HG02885 (cell line): ENCODE data around the gene SIGLEC5.
"Not testable (repeated sequence)": the region's sequence is repeated elsewhere in the genome, so short reads cannot be mapped to it uniquely, and the experiment has no call there.

ENCODE experiments used
- ATAC-seq: cut with Tn5 transposase; IDR thresholded peaks from one replicate; pipeline ENCODE4 v1.9.1; 2021; ENCODE audit warnings: mild to moderate bottlenecking; ENCODE audit not compliant: unreplicated experiment, poor library complexity

SIGLEC5 gene, protein sequence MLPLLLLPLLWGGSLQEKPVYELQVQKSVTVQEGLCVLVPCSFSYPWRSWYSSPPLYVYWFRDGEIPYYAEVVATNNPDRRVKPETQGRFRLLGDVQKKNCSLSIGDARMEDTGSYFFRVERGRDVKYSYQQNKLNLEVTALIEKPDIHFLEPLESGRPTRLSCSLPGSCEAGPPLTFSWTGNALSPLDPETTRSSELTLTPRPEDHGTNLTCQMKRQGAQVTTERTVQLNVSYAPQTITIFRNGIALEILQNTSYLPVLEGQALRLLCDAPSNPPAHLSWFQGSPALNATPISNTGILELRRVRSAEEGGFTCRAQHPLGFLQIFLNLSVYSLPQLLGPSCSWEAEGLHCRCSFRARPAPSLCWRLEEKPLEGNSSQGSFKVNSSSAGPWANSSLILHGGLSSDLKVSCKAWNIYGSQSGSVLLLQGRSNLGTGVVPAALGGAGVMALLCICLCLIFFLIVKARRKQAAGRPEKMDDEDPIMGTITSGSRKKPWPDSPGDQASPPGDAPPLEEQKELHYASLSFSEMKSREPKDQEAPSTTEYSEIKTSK

DNA sequence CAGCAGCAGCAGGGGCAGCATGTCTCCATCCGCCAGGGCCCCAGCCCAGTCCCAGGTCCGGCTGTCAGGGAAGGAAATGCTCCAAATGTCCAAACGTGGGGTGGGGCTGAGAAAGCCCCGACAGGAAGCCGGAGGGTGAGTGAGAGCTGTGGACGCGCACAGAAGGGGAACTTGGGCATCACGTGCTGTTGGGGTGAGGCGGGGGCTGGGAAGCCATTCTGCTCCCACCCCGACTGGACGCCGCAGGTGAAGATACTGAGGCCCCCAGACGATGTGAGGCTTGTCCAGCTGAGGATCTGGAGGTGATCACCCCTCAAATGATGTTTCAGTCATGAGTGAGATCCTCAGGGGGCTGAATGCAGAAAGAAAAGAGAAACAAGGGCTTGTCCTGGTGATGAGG lies at the start of gene SIGLEC5:
TSS of gene SIGLEC5 (minus strand) at position 87 of the 400 bp plus-strand sequence. CDS start at position 21, 66 bp downstream.
- not testable (repeated sequence) for ATAC-seq

DNA sequence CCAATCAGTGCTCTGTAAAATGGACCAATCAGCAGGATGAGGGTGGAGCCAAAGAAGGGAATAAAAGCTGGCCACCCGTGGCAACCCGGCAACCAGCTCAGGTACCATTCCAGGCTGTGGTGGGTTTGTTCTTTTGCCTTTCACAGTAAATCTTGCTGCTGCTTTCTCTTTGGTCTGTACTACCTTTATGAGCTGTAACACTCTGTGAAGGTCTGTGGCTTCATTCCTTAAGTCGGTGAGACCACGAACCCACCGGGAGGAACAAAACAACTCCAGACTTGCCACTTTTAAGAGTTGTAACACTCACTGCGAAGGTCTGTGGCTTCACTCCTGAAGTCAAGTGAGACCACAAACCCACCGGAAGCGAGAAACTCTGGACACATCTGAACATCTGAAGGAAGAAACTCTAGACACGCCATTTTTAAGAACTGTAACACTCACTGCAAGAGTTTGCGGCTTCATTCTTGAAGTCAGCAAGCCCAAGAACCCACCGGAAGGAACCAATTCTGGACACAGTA lies 46.4 kb upstream of the SIGLEC5 start:
- ATAC-seq = no peak

DNA sequence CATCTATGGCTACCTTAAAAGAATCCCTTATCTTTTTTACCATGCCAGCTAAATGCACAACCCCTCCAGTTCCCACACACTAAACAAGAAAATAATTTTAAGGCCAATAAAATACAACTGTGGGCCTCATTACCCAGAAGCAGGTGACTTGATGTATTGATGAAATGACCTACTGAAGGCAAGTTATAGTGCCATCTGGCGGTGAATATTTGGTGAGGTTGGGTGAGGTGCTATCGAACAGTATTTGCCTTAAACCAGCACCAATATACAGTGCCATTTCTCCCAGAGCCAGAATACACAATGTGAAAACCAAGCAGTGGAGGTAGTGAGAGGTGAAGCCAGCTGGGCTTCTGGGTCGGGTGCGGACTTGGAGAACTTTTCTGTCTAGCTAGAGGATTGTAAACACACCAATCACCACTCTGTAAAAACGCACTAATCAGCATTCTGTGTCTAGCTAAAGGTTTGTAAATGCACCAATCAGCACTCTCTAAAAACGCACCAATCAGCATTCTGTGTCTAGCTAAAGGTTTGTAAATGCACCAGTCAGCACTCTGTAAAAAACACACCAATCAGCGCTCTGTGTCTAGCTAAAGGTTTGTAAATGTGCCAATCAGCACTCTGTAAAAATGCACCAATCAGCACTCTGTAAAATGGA lies 45.8 kb upstream of the SIGLEC5 start:
- ATAC-seq = not testable (repeated sequence)

DNA sequence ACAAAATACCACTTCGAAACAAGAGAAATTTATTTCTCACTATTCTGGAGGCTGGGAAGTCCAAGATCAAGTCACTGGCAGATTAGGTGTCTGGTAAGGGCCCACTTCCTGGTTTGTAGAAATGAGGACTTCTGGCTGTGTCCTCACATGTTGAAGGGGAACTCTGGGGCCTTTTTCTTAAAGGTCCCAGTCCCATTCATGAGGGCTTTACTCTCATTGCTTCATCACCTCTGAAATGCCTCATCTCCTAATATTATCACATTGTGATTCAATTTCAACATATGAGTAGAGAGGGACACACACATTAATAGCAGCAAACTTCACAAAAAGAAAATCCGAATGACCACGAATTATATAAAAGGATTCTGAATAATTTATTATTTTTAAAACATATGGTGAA lies 38.0 kb upstream of the SIGLEC5 start:
- no peak for ATAC-seq

DNA sequence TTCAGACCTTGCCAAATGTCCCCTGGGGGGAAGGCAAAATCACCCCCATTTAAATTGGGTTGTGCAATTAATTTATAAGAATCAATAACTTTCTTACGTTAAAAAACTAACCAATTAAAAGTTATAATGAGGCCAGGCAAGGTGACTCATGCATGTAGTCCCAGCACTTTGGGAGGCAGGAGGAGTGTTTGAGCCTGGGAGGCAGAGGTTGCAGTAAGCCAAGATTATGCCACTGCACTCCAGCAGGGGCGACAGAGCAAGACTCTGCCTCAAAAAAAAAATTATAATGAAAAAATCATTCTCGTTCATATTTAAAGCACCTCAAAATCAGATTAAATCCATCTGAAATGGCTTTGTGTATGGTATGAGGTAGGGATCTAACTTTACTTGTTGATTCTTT lies 34.8 kb upstream of the SIGLEC5 start:
- no peak for ATAC-seq

DNA sequence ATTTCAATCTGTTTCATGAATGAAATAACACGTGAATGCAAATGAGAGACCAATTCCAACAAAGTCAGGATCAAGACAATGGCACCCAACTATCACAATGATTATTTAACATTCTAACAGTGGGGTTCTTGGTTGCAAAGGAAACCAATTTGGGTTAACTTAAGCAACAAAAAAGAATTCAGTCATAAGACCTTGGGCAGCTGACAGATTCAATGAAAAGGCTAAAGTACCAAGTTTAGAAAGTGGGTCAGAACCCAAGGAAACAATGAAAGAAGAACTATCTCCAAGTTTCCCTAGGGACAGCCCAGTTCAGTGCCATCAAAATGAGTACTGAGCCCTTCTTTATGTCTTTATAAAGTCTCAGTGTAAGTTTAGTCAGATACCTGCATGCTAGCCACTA lies 33.9 kb upstream of the SIGLEC5 start:
- no peak for ATAC-seq

DNA sequence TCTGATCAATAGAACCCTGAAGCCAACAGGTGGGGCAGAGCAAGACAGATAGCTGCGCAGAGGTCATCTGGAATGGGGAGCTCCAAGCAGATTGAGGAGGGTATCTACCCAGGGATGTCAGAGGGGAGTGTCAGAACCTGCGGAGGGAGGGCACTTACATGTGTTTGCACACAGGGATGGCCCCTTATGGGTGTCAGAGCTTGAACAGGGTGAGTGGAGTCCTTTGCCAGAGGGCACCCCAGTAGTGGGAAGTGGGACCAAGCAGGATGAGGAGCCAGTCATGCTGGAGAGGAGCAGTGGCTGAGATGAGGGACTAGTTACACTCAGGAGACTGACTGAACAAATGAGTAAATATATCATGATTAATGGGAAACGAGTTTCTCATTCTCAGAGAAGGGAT lies 33.4 kb upstream of the SIGLEC5 start:
- ATAC-seq = no peak

DNA sequence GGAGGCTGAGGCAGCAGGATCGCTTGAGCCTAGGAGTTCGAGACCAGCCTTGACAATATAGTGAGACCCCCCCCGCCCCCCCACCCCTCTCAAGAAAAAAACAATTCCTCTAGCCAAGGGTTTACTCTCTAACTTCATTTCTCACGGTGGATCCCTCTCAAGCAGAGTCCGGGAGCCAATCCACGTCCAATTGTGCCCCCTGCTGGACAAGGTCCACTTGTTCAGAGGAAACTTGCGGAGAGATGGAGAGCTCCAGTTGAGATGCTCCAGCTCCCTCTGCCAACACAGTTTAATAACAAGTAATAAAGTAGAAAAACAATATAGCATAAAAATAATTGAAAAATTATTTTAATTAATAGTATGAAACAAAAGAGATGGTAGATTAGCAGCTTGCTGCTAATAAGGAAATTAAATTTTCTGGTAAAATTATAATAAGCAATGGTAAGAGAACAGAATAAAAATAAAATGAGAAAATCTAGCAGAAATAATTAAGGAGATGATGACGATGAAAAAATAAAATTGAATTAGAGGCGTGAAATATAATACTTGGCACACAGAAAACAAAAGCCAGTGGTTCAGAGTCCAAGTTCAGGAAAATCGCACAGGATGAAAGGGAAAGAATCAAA lies 30.9 kb upstream of the SIGLEC5 start:
- no peak for ATAC-seq

DNA sequence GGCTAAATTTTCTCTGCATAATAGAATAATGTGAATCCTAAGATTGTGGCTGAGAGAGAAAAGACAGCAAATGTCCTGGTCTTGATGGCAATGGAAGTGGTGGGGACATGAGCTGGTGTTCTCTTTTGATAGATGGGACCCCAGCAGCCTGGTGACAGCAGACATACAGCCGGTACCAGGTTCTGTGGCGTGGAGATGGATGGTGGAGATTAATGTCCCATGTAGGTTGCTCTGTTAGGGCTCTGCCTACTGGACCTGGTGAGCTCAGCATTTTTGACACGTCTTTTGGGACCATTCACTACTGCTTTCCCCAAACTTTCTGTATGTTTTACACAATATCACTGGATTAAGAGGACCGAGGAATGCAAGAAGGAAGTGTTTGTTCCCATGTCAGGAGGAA lies 24.6 kb upstream of the SIGLEC5 start:
- no peak for ATAC-seq

DNA sequence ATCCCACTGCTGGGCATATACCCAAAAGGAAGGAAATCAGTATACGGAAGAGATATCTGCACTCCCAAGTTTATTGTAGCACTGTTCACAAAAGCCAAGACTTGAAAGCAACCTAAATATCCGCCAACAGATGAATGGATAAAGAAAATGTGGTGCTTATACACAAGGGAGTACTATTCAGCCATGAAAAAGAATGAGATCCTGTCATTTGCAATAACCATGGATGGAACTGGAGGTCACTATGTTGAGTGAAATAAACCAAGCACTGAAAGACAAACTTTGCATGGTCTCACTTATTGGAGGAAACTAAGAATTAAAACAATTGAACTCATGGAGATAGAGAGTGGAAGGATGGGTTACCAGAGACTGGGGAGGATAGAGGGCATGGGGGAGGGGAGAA lies 23.0 kb upstream of the SIGLEC5 start:
- no peak for ATAC-seq

DNA sequence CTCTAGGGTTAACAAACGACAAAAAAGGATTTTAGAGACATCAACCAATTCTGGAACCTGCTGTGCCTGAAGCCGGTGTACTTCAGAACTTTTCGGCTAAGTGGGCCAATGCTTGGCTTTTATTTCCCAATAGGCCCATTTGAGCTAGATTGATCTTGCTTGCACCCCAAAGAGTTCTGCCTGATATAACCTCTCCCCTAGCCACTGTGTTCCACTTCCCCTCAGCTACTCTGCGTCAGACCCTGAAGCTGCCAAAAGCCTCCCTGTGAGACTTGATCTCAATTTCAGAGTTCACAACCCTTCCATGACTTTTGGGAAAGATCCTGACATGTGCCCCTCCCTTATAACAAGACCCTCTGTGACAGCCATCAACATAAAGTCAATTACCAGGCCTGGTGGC lies 22.1 kb upstream of the SIGLEC5 start:
- no peak for ATAC-seq

DNA sequence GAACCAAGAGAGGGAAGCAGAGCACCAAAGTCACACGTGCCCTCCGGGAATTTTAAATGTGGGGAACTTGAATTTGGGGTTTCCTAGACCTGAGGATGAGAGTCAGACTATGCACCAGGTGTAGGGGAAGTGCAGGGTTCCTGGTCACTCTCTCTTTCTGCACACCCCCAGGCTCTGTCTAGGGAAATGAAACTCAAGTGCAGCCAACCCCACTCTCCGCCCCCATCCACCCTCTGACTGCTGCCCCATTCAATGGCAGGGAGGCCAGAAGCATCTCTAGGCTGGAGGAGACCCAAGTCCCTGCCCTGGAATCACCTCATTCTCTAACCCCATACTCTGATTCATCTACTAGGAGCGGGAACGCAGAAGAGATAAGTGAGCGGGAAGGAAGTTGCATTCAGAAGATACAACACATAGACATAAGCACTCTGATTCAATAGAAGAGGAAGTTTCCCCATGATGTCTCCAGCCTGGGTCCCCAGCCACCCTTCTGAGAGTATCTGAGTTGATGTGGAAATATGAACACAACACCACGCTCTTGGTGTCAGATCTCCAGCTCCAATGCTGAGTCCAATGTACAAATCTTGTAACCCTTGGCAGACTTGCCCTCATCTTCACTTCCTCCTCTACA lies 21.1 kb upstream of the SIGLEC5 start:
- no peak for ATAC-seq

DNA sequence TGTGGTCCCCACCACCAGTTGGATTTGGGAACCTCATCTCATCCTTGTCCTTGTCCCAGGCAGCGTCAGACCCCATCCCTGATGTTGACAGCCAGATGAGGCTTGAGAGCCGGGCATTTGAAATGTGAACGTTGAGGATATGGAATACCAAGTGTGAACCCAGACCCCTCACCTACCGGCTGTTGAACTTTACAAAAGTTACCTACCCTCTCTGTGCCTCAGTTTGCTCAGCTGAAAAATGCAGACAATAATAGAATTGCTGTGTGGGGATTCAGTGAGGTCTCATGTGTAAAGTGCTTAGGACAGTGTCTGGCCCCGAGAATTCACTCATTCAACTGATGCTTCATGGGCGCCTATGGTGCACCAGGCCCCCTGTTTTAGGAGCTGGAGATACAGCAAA lies 17.1 kb upstream of the SIGLEC5 start:
- no peak for ATAC-seq

DNA sequence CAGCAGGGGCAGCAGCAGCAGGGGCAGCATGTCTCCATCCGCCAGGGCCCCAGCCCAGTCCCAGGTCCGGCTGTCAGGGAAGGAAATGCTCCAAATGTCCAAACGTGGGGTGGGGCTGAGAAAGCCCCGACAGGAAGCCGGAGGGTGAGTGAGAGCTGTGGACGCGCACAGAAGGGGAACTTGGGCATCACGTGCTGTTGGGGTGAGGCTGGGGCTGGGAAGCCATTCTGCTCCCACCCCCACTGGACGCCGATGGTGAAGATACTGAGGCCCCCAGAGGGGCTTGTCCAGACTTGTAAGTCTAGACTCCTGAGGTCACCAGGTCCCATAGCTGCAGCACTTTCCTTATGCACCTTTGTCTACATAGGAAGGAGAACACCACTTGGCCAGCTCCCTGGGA lies 16.5 kb upstream of the SIGLEC5 start, which contains the start of gene SIGLEC14:
TSS of gene SIGLEC14 (minus strand) at position 96 of the 400 bp plus-strand sequence. CDS start at position 30, 66 bp downstream.
- ATAC-seq = not testable (repeated sequence)

DNA sequence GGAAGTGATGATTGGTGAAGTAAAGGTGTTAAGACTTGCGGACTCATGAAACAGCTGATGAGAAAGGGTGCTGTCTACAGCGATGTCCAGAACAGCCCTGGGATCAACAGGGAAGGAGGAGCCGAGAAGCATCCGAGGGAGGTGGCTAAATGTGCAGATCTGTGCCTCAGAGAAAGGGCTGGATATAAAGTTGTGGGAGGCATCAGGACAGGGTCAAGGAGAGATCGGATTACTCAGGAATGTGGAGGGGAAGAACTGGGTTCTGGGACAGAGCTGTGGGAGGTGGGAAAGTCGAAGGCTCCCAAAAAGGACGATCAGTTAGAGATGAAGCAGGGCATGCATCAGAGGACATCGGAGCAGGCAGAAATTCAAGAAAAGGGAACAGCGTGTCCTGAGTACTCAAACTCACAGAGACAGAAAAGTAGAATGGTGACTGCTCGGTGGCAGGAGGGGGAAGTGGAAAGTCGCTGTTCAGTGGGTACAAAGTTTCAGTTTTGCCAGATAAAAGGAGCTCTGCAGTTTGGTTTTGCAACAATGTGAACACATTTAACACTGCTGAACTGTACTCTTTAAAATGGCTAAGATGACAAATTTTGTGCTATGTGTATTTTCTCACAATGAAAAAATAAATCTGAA lies 14.6 kb upstream of the SIGLEC5 start:
- ATAC-seq = no peak

DNA sequence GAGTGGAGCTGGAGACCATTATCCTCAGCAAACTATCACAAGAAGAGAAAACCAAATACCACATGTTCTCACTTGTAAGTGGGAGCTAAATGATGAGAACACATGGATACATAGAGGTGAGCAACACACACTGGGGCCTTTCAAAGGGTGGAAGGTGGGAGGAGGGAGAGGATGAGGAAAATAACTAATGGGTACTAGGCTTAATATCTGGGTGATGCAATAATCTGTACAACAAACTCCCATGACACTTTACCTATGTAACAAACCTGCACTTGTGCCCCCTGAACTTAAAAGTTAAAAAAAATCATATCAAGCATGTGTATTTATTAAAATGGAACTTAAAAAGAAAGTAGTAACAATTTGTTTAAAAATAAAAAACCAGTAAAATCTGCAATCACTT lies 11.4 kb upstream of the SIGLEC5 start:
- no peak for ATAC-seq

DNA sequence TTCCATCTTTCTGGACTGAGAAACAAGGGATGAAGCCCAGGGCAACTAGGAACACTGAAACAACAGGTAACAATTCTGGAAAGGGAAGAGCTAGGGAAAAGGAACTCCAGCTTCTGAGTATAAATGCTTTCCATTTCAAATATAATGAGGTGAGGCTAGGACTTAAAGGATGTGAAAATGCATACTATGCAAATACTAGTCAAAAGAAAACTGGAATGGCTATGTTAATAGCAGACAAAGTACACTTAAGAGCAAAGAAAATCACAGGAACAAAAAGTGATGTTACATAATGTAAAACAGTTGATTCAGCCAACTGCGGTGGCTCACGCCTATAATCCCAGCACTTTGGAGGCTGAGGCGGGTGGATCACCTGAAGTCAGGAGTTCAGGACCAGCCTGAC lies 10.2 kb upstream of the SIGLEC5 start:
- no peak for ATAC-seq

DNA sequence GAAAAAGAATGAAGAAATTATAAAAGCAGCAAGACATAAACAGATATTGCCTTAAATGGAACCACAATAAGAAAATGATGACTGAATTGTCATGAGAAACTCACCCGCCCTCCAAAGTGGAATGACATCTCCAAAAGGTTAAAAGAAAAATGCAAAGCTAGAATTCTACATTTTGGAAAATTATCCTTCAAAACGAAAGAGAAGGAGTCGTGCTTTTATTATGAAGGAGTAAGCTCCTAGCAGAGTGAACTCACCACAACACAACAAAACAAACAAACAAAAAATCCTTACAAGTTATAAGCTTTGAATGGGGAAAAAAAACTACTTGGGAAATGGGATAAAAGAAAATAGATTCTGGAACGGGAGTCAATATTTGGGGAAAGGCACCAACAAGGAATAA lies 9.7 kb upstream of the SIGLEC5 start:
- no peak for ATAC-seq

DNA sequence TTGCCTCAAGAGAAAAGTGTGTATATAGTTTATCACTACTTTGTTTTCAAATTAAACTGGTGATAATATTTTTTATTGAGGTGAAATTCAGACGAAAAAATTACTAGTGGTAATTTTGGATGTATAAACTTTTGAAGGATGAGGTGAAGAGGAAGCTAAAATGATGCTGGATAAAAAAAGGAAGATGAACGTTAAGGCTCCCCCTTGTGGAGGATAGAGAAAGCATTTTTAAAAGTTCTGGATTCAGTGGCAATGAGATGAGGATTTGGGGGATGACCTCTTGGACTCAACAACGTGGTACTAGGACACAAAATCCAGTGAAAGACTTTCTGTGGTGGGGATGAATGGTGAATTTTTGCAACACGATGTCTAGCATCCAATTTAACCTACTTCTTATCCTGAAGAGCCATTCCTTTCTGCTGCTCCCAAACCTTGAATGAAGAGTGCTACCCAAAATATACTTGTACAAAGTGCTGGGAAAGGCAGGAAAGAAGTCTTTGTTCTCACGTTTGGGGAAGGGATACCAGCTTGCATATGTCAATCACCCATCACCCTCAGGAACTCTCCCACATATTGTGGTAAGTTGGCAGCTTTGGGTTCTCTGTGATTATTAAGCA lies 7.3 kb upstream of the SIGLEC5 start:
- ATAC-seq = no peak
